Spleen (tissue), 11 donors: Measurements from ENCODE around the gene IGFL1. TPM values are rescaled to one million over a fixed set of nuclear protein-coding genes. Genes with fewer than 3 reads are reported as not detected.

Source experiments
- DNase-seq: peaks from one replicate; pipeline ENCODE4 v3.0.0-alpha.2; 2020
- H3K27ac ChIP-seq, 8 donors: fragments of 200-600 bp; sonication (generic) in 7 of 8; 1 replicate in 4 of 8; 2 replicates in 4 of 8; pipeline versions ENCODE4 v1.5.0 to v1.8.0; 2016 to 2021; ENCODE audit warnings: inconsistent platforms in 4 of 8, mild to moderate bottlenecking in 4 of 8, moderate library complexity in 1 of 8
- H3K27me3 ChIP-seq, 7 donors: fragments of 200-600 bp; sonication (generic) in 6 of 7; replicated peaks in 1 of 7; 1 replicate in 4 of 7; 2 replicates in 3 of 7; pipeline versions ENCODE4 v1.5.0 to v1.8.0; 2016 to 2021; ENCODE audit warnings: inconsistent platforms in 3 of 7, mild to moderate bottlenecking in 1 of 7
- H3K36me3 ChIP-seq, 6 donors: fragments of 200-600 bp; sonication (generic) in 5 of 6; 1 replicate in 4 of 6; 2 replicates in 2 of 6; pipeline versions ENCODE4 v1.5.0 to v1.8.0; 2016 to 2021; ENCODE audit warnings: inconsistent platforms in 2 of 6
- H3K4me1 ChIP-seq, 6 donors: fragments of 200-600 bp; sonication (generic) in 5 of 6; 1 replicate in 3 of 6; 2 replicates in 3 of 6; pipeline versions ENCODE4 v1.5.0 to v1.8.0; 2016 to 2021; ENCODE audit warnings: inconsistent platforms in 3 of 6
- H3K4me3 ChIP-seq, 8 donors: fragments of 200-600 bp; sonication (generic) in 7 of 8; 1 replicate in 4 of 8; 2 replicates in 4 of 8; pipeline versions ENCODE4 v1.5.0 to v1.8.0; 2016 to 2021; ENCODE audit warnings: inconsistent platforms in 4 of 8, mild to moderate bottlenecking in 4 of 8, moderate library complexity in 2 of 8
- H3K9me3 ChIP-seq, 8 donors: fragments of 200-600 bp; sonication (generic) in 7 of 8; 1 replicate in 4 of 8; 2 replicates in 4 of 8; pipeline versions ENCODE4 v1.5.0 to v1.8.0; 2016 to 2021; ENCODE audit warnings: inconsistent platforms in 4 of 8
- POLR2A ChIP-seq, 3 donors: fragments of 450-650 bp; IDR thresholded peaks; one replicate each; pipeline ENCODE4 v1.5.1; 2017; ENCODE audit warnings: antibody characterized with exemption in 3 of 3, mild to moderate bottlenecking in 1 of 3
- POLR2AphosphoS5 ChIP-seq, 3 donors: sonication (generic); formaldehyde crosslinking; IDR thresholded peaks; one replicate each; pipeline ENCODE4 v1.5.1; 2017; ENCODE audit warnings: antibody characterized with exemption in 3 of 3
- WGBS, 5 donors: extraction: QIAGEN DNeasy Blood & Tissue Kit in 3 of 5; methylation state at CpG; one replicate each; pipeline versions ENCODE4 v1.1.5 to v1.1.7; 2013 to 2018; 5-methylcytosine and 5-hydroxymethylcytosine counted together
- intact Hi-C: fragments of 100-400 bp; cut with DNase I; formaldehyde crosslinking; loops from one replicate; pipeline ENCODE4 v1.15.0; 2023; ENCODE audit warnings: low total_unique reads
- polyA plus RNA-seq, 3 donors: library from polyadenylated mRNA; stranded (reverse); fragments of 200-250 nt; gene quantifications; one replicate each; pipeline ENCODE4 v1.2.1, GENCODE V29; 2013
- total RNA-seq, 7 donors: library from RNA; depleted of rRNA in 3 of 7; stranded (reverse); fragments of >200 nt in 3 of 7; fragmentation: NEBNext Ultra II Directional in 4 of 7; extraction: Animal tissue kit (Norgen Biotek cat#: 25700) in 4 of 7; gene quantifications; one replicate each; pipeline versions ENCODE4 v1.1.0 to v1.2.1, GENCODE V29; 2016 to 2021
- TF ChIP-seq, protein P1 (sequence below), 11 experiments: fragments of 200-600 bp in 7 of 11; fragments of 450-650 bp in 4 of 11; sonication (generic) in 4 of 11; IDR thresholded peaks in 8 of 11; conservative IDR thresholded peaks in 3 of 11; 1 replicate in 7 of 11; 2 replicates in 4 of 11; pipeline versions ENCODE4 v1.4.0 to v1.8.0; 2016 to 2021; ENCODE audit warnings: antibody characterized with exemption in 11 of 11, inconsistent platforms in 4 of 11, mild to moderate bottlenecking in 1 of 11
- donor health status: healthy with polysubstance abuse.
- donor health status: DM: no; HTN: no; CAD: no; lungs with moderate emphysema.
- donor health status: DM: no; HTN: no; CAD: no.
- donor health status: Bipolar disorder and iron deficiency.
- donor health status: healthy.
- donor health status: DM: no; HTN: no; CAD: no.
- donor health status: DM: yes; HTN: yes; CAD: no.

IGFL1 gene
- total and polyA plus RNA-seq, 10 donors, result not detected

DNA sequence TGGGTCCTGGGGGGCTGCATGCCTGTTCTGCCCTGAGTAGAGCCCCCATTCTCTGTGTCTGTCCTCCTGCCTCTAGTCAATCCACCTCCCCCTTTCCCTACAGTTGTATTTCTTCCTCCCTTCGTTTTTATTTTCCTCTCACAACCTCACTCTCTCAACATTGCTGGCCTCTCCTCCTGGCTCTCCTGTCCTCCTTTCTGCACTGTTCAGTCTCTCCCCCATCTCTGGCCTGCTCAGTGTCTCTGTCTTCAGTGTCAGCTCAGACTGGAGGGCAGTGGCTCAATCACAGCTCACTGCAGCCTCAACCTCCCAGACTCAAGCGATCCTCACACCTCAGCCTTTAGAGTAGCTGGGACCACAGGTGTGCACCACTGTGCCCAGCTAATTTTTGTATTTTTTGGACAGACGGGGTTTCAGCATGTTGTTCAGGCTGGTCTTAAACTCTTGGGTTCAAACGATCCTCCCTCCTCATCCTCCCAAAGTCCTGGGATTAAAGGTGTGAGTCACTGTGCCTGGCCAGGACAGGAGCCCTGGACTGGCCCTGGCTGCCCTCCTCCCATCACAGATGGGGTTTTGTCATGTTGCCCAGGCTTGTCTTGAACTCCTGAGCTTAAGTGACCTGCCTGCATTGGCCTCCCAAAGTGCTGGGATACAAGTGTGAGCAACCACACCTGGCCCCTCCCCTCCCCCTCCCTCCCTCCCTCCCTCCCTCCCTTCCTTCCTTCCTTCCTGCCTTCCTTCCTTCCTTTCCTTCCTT is 32.0 kb upstream of the IGFL1 start:
- Histone ChIP-seq H3K9me3 (no peaks in the 10 kb centered on the region), H3K4me3 (no peak overlapping the region), H3K4me1 (peaks cover 0 to 11% (median 0%) of the 10 kb centered on the region in 6 donors), H3K36me3 (no peaks in the 10 kb centered on the region), H3K27me3 (peaks cover 0 to 71% (median 7%) of the 10 kb centered on the region in 7 donors), H3K27ac (no peak overlapping the region)
- DNase-seq, result no peak
- 58 to 72% (median 69%) methylated on average over 4 of the region's 4 CpGs for WGBS, 5 donors
- TF ChIP-seq POLR2AphosphoS5 (IDR thresholded peaks at IDR 0.05), result no peak
- TF ChIP-seq, protein P1, sequence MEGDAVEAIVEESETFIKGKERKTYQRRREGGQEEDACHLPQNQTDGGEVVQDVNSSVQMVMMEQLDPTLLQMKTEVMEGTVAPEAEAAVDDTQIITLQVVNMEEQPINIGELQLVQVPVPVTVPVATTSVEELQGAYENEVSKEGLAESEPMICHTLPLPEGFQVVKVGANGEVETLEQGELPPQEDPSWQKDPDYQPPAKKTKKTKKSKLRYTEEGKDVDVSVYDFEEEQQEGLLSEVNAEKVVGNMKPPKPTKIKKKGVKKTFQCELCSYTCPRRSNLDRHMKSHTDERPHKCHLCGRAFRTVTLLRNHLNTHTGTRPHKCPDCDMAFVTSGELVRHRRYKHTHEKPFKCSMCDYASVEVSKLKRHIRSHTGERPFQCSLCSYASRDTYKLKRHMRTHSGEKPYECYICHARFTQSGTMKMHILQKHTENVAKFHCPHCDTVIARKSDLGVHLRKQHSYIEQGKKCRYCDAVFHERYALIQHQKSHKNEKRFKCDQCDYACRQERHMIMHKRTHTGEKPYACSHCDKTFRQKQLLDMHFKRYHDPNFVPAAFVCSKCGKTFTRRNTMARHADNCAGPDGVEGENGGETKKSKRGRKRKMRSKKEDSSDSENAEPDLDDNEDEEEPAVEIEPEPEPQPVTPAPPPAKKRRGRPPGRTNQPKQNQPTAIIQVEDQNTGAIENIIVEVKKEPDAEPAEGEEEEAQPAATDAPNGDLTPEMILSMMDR (IDR thresholded peaks at IDR 0.05 in 8 of 11, conservative IDR thresholded peaks at IDR 0.05 in 3 of 11), result no peak
- TF ChIP-seq POLR2A (IDR thresholded peaks at IDR 0.05), result no peak
- intact Hi-C loops, result no loop called here

DNA sequence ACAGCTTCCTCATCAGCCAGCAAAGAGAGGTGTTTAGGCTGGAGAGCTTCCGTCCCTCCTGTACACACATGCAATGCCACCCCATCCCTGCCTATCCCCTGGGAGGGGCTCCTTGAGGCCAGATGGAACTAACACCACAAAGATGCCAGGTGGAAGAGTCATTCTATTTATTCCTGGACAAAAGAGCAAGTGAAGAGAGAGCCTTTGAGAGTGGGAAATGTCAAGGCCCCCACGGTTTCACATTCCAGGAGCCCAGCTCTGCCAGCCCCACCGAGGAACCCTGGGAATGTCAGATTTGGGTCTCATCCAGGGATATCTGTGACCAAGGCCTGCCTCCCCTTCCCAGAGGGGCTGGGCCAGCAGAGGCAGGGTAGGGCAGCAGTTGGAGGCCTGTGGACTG is 30.8 kb upstream of the IGFL1 start:
- peaks cover 0 to 64% (median 7%) of the 10 kb centered on the region in 7 donors for H3K27me3 ChIP-seq
- intact Hi-C loops, result no loop called here
- no peak overlapping the region for H3K27ac ChIP-seq
- H3K4me1 ChIP-seq, result no peaks in the 10 kb centered on the region
- H3K36me3 ChIP-seq, result no peaks in the 10 kb centered on the region
- no peaks in the 10 kb centered on the region for H3K9me3 ChIP-seq
- TF ChIP-seq, protein P1 (IDR thresholded peaks at IDR 0.05 in 8 of 11, conservative IDR thresholded peaks at IDR 0.05 in 3 of 11), result no peak
- no peak overlapping the region for H3K4me3 ChIP-seq
- WGBS, 5 donors, result 49 to 76% (median 69%) methylated on average over 3 of the region's 3 CpGs
- no peak for DNase-seq

- no peak overlapping the region for H3K4me3 ChIP-seq
- TF ChIP-seq POLR2AphosphoS5 (IDR thresholded peaks at IDR 0.05) (no peak), POLR2A (IDR thresholded peaks at IDR 0.05) (no peak)
- TF ChIP-seq, protein P1 (IDR thresholded peaks at IDR 0.05 in 8 of 11, conservative IDR thresholded peaks at IDR 0.05 in 3 of 11), result no peak
- H3K27ac ChIP-seq, result no peak overlapping the region
- DNase-seq, result no peak
- 67 to 79% (median 75%) methylated on average over 16 of the region's 16 CpGs for WGBS, 5 donors
- H3K36me3 ChIP-seq, result no peaks in the 10 kb centered on the region
- H3K4me1 ChIP-seq, result no peaks in the 10 kb centered on the region
- H3K9me3 ChIP-seq, result no peaks in the 10 kb centered on the region
- peaks cover 0 to 52% (median 3%) of the 10 kb centered on the region in 7 donors for H3K27me3 ChIP-seq
- intact Hi-C loops, result no loop called here
These were observed 27.9 kb upstream of the IGFL1 start for GRCh38 chr19:46201454-46202310.

DNA sequence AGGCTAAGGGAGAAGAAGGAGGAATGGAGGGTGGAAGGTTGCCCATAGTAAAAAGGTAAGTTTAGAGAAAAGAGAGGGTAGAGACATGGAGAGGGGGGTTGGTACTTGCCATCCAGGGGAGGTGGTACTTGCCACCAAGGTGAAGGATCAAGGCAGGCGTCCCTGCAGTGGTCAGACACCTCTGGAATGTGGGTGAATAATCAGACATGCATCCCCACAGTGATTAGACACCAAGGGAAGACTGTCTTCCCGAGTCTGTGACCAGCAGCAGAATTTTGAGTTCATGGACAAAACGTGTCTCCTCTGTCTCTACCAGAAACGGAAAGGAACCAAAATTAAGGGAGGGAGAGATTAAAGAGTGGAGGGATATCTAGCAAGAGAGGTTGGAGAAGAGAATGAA is 27.1 kb upstream of the IGFL1 start:
- TF ChIP-seq POLR2A (IDR thresholded peaks at IDR 0.05), result no peak
- TF ChIP-seq POLR2AphosphoS5 (IDR thresholded peaks at IDR 0.05), result no peak
- TF ChIP-seq, protein P1 (IDR thresholded peaks at IDR 0.05 in 8 of 11, conservative IDR thresholded peaks at IDR 0.05 in 3 of 11), result no peak
- 44 to 65% (median 55%) methylated on average over 4 of the region's 4 CpGs for WGBS, 5 donors
- no peak for DNase-seq
- H3K4me3 ChIP-seq, result no peak overlapping the region
- intact Hi-C loops, result no loop called here
- H3K4me1 ChIP-seq, result no peaks in the 10 kb centered on the region
- H3K36me3 ChIP-seq, result no peaks in the 10 kb centered on the region
- peaks cover 0 to 51% (median 0%) of the 10 kb centered on the region in 7 donors for H3K27me3 ChIP-seq
- H3K27ac ChIP-seq, result no peak overlapping the region
- H3K9me3 ChIP-seq, result no peaks in the 10 kb centered on the region
